NCI-H524 treated with DMSO at 0.1 percent for 48 hours (cell line): ENCODE results near the gene SPAG16.
A peak's percentile ranks its signal among the peaks of the same experiment; 100 is the strongest.

ENCODE experiments used
- DNase-seq: peaks from one replicate; lab custom pipeline; 2025; lab: John Stamatoyannopoulos, UW

The SPAG16 gene

GRCh38 chr2:213284105-213285090 lies at the start of gene SPAG16:
SPAG16 (plus strand) TSS chr2:213284464.
- peak; percentile 82 for DNase-seq

DNA sequence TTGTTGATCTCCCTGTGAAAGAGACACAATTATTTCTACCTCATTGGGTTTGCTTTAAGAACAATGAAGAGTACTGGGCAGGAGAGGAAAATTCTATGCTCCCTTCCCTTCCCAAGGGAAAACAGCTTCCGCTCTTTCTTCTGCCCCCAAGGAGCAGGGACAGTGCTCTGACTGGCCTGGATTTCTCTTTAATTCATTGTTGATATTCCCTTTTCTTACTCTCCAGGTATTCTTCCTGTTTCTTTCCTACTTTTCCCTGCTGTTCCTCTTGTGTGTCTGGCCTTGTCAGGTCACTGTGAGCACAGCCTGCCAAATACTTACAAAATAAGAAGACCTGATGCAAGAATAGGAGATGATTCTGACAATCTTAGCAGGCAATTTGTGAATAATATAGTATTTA lies 49.6 kb upstream of the SPAG16 start:
- no peak for DNase-seq

DNA sequence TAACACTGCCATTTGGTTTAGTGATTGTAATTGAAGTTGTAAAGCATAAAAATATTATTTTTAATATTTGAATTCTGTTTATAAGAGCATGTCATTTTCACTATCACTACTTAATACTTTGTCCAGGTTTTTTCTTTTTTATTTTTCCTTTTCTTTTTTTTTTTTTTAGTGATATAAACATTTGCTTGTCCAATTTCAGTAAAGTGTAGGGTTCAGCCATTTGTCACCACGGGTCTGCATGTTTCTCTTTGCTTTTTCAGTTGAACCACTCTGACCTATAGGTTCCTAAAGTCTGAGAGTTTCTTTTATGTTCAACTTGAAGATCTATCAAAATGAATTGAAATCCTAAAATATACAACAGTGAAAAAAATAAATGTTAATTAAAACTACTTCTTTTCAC lies 48.5 kb upstream of the SPAG16 start:
- DNase-seq = no peak

- DNase-seq = no peak
Observed at GRCh38 chr2:213237251-213237650, 47.0 kb upstream of the SPAG16 start.

- DNase-seq = no peak
Observed at GRCh38 chr2:213237787-213238186, 46.5 kb upstream of the SPAG16 start.

DNA sequence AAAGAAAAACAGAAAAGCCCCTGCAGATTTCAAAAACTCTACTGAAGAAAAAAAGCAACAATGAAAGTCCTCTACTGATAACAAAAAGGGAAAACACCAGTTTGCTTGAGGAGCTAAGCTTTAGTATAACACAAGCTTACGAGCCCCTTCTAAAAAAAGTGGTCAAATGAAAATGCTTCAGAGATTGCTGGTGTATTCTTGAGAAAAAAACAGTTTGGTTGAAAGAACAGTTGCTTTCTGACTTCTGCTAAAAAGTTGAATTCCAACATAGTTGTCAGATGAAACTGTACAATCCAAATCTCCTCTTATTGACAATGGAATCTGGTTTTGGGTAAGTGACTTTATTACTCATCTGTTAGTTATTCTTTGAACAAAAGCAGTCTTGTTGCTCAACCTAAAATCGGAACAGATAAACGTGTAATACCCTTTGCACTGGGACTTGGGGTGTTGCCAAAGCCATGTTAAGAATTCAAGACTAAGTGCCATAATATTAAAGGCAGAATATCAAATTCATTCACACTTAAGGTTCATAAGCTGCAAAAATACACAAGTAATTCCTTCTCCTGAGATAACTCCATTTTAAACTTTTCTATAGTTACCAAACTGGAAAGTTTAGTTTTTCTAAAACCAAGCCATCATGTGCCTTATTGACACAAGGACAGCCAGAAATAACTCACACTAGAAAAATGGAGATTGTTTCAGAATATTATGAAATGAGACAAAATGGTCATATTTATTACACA lies 45.3 kb upstream of the SPAG16 start:
- no peak for DNase-seq

DNA sequence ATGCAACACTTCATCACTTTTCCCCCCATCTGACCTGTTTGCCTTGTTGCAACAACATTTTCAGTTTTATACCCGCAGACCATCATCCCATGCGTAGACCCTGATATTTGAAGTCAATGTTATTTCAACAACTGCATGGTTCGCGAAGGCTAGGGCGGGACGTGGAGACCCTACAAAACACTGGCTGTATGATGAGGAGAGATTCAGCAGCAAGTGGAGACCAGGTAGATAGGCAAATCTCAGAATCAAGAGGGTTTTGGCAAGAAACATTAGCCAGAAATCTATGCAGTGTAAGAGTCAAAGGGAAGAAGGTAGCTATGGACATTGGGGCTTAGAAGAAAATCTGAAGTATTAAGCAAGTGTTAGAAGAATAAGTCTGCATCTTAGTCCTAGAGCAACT lies 42.4 kb upstream of the SPAG16 start:
- DNase-seq = no peak

DNA sequence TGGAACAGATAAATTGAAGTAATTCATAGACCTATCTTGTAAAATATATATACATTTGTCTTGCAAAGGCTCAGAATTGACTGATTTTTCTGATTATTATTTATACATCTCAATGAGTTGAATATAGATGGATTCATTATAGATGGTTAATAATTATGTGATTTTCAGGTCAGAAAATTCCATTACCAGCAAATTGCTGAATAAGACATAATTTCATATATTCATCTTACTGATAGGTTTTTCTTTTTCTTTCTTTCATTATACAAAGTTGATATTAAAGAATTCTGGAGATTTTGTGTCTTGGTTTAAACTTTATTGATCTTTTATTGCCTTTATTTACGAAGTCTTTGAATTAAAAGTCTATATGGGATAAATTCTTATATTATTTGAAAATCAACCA lies 41.6 kb upstream of the SPAG16 start:
- DNase-seq = no peak

- DNase-seq = no peak
Observed at GRCh38 chr2:213243189-213244044, 40.8 kb upstream of the SPAG16 start.

- no peak for DNase-seq
Observed at GRCh38 chr2:213246497-213247281, 37.6 kb upstream of the SPAG16 start.

GRCh38 chr2:213247566-213247965 lies 36.7 kb upstream of the SPAG16 start:
- DNase-seq = no peak

GRCh38 chr2:213248637-213249036 lies 35.6 kb upstream of the SPAG16 start:
- no peak for DNase-seq

GRCh38 chr2:213249502-213249901 lies 34.8 kb upstream of the SPAG16 start:
- no peak for DNase-seq

- DNase-seq = no peak
Observed at GRCh38 chr2:213251618-213252017, 32.6 kb upstream of the SPAG16 start.

DNA sequence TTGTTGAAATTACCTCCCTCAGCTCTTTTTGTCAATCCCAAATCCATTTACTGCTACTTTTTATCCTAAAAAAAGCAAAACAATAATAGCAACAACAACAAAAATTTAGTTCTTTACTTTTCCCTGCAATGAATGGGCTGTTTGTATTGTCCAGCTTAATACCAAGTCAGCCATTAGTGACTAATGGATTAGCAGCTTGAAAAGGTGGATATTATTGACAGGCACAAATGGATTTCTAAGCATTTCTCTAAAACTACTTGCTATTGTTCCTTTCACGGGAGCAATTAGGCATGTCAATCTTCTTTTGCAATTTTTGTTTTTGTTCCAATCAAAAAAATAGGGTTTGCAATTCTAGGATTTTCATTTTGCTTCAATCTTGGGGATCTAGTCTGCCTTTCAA lies 32.1 kb upstream of the SPAG16 start:
- no peak for DNase-seq

GRCh38 chr2:213253162-213253561 lies 31.1 kb upstream of the SPAG16 start:
- DNase-seq = peak; percentile 50

DNA sequence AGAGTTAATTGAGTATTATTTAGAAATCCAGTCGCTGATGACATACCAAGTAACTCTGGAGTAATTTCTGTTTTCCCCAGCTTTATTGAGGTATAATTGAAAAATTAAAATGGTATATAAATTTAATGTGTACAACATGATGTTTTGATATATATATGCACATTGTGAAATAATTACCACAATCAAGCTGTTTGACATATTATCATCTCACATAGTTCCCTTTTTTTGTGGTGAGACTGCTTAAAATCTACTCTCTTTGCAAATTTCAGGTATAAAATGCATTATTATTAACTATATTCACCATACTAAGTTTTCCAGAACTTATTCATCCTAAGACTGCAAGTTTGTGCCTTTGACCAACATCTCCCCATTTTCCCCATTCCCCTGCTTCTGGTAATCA lies 25.0 kb upstream of the SPAG16 start:
- no peak for DNase-seq

- DNase-seq = no peak
Observed at GRCh38 chr2:213261237-213261636, 23.0 kb upstream of the SPAG16 start.

- no peak for DNase-seq
Observed at GRCh38 chr2:213261715-213262114, 22.5 kb upstream of the SPAG16 start.

DNA sequence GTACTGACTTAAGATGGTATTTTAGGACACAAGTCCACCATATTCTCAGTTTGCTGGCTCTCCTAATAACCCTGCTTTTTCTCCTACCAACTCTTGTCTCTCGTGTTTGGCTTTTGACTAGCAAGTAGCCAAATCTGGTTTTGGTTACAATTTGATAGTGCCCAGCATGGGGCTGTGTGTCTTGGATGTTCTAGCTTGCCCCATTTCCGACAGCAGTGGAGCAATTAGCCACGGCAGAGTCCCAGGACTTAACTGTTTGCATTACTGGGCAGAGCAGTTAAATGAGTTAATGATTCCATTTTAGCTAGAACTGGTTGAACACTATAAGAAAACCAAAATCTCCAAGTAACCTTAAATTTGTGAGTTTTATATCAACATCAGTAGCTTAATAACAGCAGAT lies 18.6 kb upstream of the SPAG16 start:
- no peak for DNase-seq

DNA sequence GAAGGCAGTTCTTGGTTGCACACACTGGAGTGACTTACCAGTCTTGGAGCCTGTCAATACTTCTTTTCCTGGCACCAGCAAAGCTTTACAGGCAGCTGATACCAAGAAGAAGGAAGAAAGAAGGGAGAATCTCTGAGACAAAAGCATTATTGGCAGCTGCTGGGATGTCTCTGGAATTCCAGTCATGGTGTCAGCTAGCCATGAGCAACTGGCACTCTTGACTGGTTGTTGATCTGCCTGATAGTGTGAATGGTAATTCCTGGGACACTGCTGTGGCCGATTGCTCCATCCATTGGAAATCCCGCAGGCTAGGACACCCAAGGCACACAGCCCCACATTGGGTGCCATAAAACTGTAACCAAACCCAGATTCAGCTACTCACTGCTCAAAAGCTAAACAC lies 17.8 kb upstream of the SPAG16 start:
- no peak for DNase-seq
